HG03196 (cell line): ENCODE results near the gene IFNK.
A peak's percentile ranks its signal among the peaks of the same experiment; 100 is the strongest.

ENCODE experiments used
- ATAC-seq: cut with Tn5 transposase; IDR thresholded peaks from one replicate; pipeline ENCODE4 v1.9.1; 2021; ENCODE audit not compliant: unreplicated experiment

Gene IFNK

GRCh38 chr9:27510780-27511179, 13.3 kb upstream of the IFNK start:
- no peak for ATAC-seq

GRCh38 chr9:27511771-27512170, 12.3 kb upstream of the IFNK start:
- ATAC-seq, result no peak

- no peak for ATAC-seq
Measured at GRCh38 chr9:27514551-27514950, 9.5 kb upstream of the IFNK start.

GRCh38 chr9:27518006-27518405, 6.1 kb upstream of the IFNK start:
- no peak for ATAC-seq

- ATAC-seq, result no peak
Measured at GRCh38 chr9:27518809-27519208, 5.3 kb upstream of the IFNK start.

GRCh38 chr9:27519466-27520465, 4.3 kb upstream of the IFNK start:
- ATAC-seq, result no peak

GRCh38 chr9:27520986-27521385, 3.1 kb upstream of the IFNK start:
- no peak for ATAC-seq

GRCh38 chr9:27523141-27523540, 949 bp upstream of the IFNK start:
- ATAC-seq, result no peak

GRCh38 chr9:27527702-27528075, 3.6 kb downstream of the IFNK start:
- no peak for ATAC-seq

- ATAC-seq, result peak; percentile 54
Measured at GRCh38 chr9:27528076-27528885, 4.2 kb downstream of the IFNK start.

- peak; percentile 50 for ATAC-seq
Measured at GRCh38 chr9:27528886-27529315, 4.8 kb downstream of the IFNK start.

GRCh38 chr9:27529316-27530278, 5.5 kb downstream of the IFNK start, which contains the start of gene MOB3B:
MOB3B (minus strand) TSS chr9:27529814; CDS start chr9:27455550, 74,264 bp downstream.
- ATAC-seq, result peak; percentile 89

- ATAC-seq, result no peak
Measured at GRCh38 chr9:27530915-27531755, 7.0 kb downstream of the IFNK start.

GRCh38 chr9:27532046-27532445, 8.0 kb downstream of the IFNK start:
- no peak for ATAC-seq

GRCh38 chr9:27533311-27533710, 9.2 kb downstream of the IFNK start:
- no peak for ATAC-seq

- ATAC-seq, result no peak
Measured at GRCh38 chr9:27534131-27534530, 10.0 kb downstream of the IFNK start.

- no peak for ATAC-seq
Measured at GRCh38 chr9:27534658-27535209, 10.6 kb downstream of the IFNK start.

GRCh38 chr9:27535701-27536118, 11.6 kb downstream of the IFNK start:
- ATAC-seq, result no peak

- no peak for ATAC-seq
Measured at GRCh38 chr9:27536168-27536567, 12.1 kb downstream of the IFNK start.
